NCI-H2196 (cell line): ENCODE data around the gene CHSY1.
A peak's percentile ranks its signal among the peaks of the same experiment; 100 is the strongest.

Experiments
- DNase-seq: peaks from one replicate; lab custom pipeline; 2025; ENCODE audit not compliant: unreplicated experiment; lab: John Stamatoyannopoulos, UW

CHSY1 gene

GRCh38 chr15:101267320-101268104 is 15.7 kb upstream of the CHSY1 start:
- DNase-seq, result no peak

GRCh38 chr15:101266787-101267186 is 14.9 kb upstream of the CHSY1 start:
- no peak for DNase-seq

GRCh38 chr15:101266034-101266433 is 14.2 kb upstream of the CHSY1 start:
- DNase-seq, result no peak

- DNase-seq, result no peak
Observed at GRCh38 chr15:101264911-101265641, 13.2 kb upstream of the CHSY1 start.

- DNase-seq, result no peak
Observed at GRCh38 chr15:101264011-101264410, 12.2 kb upstream of the CHSY1 start.

- no peak for DNase-seq
Observed at GRCh38 chr15:101262551-101262950, 10.7 kb upstream of the CHSY1 start.

GRCh38 chr15:101258238-101259144 is 6.6 kb upstream of the CHSY1 start:
- DNase-seq, result peak; percentile 57

- no peak for DNase-seq
Observed at GRCh38 chr15:101256757-101257156, 4.9 kb upstream of the CHSY1 start.

GRCh38 chr15:101255615-101256241 is 3.9 kb upstream of the CHSY1 start:
- DNase-seq, result peak; percentile 16

GRCh38 chr15:101255051-101255395 is 3.2 kb upstream of the CHSY1 start:
- no peak for DNase-seq

- DNase-seq, result no peak
Observed at GRCh38 chr15:101254157-101255050, 2.6 kb upstream of the CHSY1 start.

- DNase-seq, result no peak
Observed at GRCh38 chr15:101252836-101253235, 988 bp upstream of the CHSY1 start.

- peak; percentile 10 for DNase-seq
Observed at GRCh38 chr15:101250873-101251829, 697 bp downstream of the CHSY1 start.

GRCh38 chr15:101250341-101250831 is 1.5 kb downstream of the CHSY1 start:
- DNase-seq, result no peak

- DNase-seq, result no peak
Observed at GRCh38 chr15:101248274-101248673, 3.6 kb downstream of the CHSY1 start.

GRCh38 chr15:101246824-101247745 is 4.8 kb downstream of the CHSY1 start:
- no peak for DNase-seq

- no peak for DNase-seq
Observed at GRCh38 chr15:101246391-101246790, 5.5 kb downstream of the CHSY1 start.
